ENCODE measurements around the gene C5.

C5 gene

DNA sequence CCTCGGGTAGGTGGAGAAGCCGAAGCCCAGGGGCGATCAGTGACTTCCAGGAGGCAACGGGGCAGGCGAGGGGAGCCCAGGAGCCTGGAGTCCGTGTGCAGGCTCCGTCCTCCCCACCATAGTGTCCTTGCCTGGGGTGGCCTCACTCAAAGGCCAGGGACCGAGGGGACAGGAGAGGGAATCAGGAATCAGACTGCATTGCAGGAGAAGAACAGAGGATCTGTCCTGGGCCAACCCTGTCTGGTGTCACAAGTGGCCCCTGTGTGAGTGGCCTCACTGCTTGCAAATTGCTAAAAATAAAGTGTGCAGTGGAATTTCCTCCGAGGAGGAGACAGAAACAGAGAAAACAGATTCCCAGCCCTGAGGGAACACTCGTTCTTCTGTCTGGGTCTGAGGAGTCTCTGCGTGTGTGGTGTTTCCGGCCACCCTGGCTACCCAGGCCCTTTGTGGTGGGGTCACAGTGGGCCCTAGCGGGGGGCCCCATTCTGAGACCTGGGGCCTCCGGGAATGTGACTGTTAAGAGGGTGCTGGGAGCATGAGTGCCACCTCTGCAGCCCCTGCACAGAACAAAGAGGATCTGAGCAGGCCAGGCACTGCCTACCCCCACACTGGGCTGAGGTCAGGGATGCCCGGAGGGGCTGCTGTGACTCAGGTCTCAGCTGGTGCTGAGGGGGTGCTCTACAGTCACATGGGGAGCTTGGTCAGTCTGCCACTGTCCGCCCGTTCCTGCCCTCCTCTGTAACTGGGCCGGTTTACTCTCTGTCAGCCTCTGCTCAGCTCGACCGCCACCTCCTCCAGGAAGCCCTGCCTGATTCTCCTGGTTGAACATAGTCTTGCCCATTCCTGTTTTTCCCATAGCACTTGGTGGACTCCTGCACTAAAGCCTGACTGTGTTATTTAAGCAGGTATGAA is 130.9 kb downstream of the C5 start:
- Histone ChIP-seq H3K79me2 (ENCODE audit: control insufficient read depth, insufficient read depth, low read length, unreplicated experiment) (no peaks in the 10 kb centered on the region), H3K4me3 (ENCODE audit: low read depth, low read length) (no peak overlapping the region), H3K4me1 (ENCODE audit: control insufficient read depth, insufficient read depth, low read length, unreplicated experiment) (peaks cover 45% of the 10 kb centered on the region), H3K27ac (ENCODE audit: low read depth, low read length) (no peak overlapping the region), H2AFZ (ENCODE audit: low read length, unreplicated experiment) (no peak overlapping the region), H3K36me3 (ENCODE audit: insufficient read depth, low read length) (peaks cover 8% of the 10 kb centered on the region; the same call in 1 of the 2 replicates), H3K27me3 (ENCODE audit: insufficient read depth, low read length) (no peaks in the 10 kb centered on the region)

DNA sequence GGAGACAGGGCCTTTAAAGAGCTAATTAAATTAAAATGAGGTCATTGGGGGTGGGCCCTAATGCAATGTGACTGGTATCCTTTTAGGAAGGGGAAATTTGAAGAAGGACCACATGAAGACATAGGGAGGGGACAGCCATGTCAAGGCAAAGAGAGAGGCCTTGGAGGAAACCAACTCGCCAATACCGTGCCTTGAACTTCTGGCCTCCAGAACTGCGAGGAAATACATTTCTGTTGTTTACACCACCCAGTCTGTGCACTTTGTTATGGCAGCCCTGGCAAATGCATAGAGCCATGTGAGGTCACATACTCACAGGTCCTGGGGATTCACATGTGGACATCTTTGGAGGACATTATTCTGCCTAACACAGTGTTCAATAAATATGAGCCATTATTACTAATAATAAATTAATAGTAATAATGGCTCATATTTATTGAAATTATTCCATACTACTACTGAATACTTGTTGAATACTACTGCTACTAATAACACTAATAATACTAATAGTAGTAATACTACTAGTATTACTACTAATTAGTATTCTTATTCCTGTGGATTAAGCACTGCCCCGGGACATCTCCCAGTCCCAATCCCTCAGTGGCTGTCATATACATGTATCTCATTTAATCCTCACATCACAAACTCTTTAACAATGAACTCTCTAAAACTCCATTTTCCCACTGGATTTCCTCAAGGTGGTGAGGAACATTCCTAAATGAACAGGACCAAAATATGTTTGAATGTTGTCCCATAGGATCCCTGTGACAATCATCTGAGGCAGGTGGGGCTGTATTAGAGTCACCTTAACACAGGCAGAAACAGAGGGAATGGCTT is 131.9 kb downstream of the C5 start:
- Histone ChIP-seq H2AFZ (ENCODE audit: low read length, unreplicated experiment) (no peak overlapping the region), H3K27ac (ENCODE audit: low read depth, low read length) (no peak overlapping the region), H3K4me1 (ENCODE audit: control insufficient read depth, insufficient read depth, low read length, unreplicated experiment) (peaks cover 45% of the 10 kb centered on the region), H3K4me3 (ENCODE audit: low read depth, low read length) (no peak overlapping the region), H3K79me2 (ENCODE audit: control insufficient read depth, insufficient read depth, low read length, unreplicated experiment) (no peaks in the 10 kb centered on the region), H3K27me3 (ENCODE audit: insufficient read depth, low read length) (no peaks in the 10 kb centered on the region), H3K36me3 (ENCODE audit: insufficient read depth, low read length) (peaks cover 8% of the 10 kb centered on the region; the same call in 1 of the 2 replicates)

DNA sequence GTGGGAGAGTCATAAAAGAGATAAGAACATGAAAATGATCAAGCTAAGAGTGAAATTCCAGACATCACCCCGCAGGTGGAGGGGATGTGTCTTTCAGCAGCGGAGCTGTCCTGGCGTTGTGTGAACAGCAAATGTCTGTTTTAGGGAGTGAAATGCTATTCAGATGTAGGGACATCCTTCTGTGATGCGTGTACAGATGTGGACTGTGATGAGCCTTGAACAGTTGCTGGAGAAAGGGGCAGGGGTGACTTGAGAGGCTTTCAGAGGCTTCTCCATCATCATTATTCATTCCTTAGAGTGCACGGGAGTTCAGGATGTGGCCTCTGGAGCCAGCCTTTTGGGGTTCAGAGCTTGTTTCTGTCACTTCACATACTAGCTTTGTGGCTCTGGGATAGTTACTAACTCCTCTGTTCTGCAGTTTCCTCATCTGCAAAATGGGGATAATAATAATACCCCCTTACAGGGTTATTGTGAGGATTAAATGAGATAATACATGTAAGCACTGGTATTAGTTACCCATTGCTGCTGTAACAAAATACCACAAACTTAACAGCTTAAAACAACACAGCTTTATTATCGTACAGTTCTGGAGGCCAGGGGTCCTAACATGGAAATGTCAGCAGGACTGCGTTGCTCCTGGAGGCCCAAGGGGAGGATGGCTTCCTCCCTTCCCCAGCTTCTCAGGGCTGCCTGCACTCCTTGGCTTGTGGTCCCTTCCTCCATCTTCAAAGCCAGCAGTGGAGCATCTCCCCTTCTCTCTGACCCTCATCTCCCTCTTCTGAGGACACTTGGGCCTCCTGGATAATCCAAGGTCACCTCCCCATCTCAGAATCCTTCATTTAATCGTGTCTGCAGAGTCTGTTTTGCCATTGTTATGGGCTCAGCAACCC is 132.8 kb downstream of the C5 start:
- Histone ChIP-seq H3K27ac (ENCODE audit: low read depth, low read length) (peak overlapping the region; percentile 55), H3K79me2 (ENCODE audit: control insufficient read depth, insufficient read depth, low read length, unreplicated experiment) (no peaks in the 10 kb centered on the region)

DNA sequence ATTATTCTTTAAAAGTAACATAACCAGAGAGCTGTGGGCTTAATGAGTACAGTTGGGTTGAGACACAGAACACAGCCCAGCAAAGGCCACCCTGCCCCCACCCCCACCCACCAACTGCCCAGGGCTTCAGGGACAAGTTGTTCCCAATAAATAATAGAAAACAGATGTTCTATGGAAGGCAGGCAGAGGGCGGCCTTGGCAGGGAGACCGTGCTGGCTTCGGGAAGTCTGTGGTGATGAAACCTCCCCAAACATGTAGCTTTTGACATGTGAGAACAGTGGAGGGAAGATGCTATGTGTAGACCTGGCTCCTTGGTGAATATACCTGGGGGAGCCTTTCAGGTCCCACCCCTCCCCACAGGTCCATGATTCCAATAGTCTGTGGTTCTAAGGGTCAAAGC is 133.5 kb downstream of the C5 start:
- Histone ChIP-seq H3K27ac (ENCODE audit: low read depth, low read length) (peak overlapping the region; percentile 55), H3K4me3 (ENCODE audit: low read depth, low read length) (no peak overlapping the region; the same call in 1 of the 2 replicates), H3K27me3 (ENCODE audit: insufficient read depth, low read length) (no peaks in the 10 kb centered on the region), H3K79me2 (ENCODE audit: control insufficient read depth, insufficient read depth, low read length, unreplicated experiment) (no peaks in the 10 kb centered on the region), H2AFZ (ENCODE audit: low read length, unreplicated experiment) (no peak overlapping the region), H3K36me3 (ENCODE audit: insufficient read depth, low read length) (peaks cover 8% of the 10 kb centered on the region), H3K4me1 (ENCODE audit: control insufficient read depth, insufficient read depth, low read length, unreplicated experiment) (peaks cover 45% of the 10 kb centered on the region)

More for the DNA sequence above, 132.8 kb downstream of the C5 start:
- H3K4me1 ChIP-seq (ENCODE audit: control insufficient read depth, insufficient read depth, low read length, unreplicated experiment), result peaks cover 45% of the 10 kb centered on the region
- H3K36me3 ChIP-seq (ENCODE audit: insufficient read depth, low read length), result peaks cover 8% of the 10 kb centered on the region; the same call in 1 of the 2 replicates
- no peak overlapping the region for H2AFZ ChIP-seq (ENCODE audit: low read length, unreplicated experiment)
- H3K4me3 ChIP-seq (ENCODE audit: low read depth, low read length), result no peak overlapping the region
- H3K27me3 ChIP-seq (ENCODE audit: insufficient read depth, low read length), result no peaks in the 10 kb centered on the region

DNA sequence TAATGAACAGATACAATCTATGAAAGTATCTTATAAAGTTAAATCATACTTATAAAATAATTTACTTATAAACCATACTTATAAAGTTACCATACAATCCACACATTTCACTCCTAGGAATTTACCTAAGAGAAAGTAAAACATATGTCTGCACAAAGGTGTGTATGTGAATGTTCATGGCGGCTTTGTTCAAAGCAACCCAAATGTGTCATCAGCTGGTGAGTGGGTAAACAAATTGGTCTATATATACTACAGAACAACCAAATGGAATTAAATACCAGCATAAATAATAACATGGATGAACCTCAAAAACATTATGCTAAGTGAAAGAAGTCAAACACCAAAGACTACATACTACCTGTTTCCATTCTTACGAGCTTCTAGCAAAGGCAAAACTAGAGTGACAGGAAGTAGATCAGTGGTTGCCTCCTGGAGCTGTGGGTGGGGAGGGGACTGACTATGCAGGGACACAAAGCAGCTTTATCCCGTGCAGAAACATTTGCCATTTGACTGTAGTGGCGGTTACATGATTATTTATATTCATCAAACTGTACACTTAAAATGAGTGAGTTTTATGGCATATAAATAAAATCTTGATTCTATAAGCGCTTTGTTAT is 134.1 kb downstream of the C5 start:
- Histone ChIP-seq H3K4me1 (ENCODE audit: control insufficient read depth, insufficient read depth, low read length, unreplicated experiment) (peaks cover 46% of the 10 kb centered on the region), H3K79me2 (ENCODE audit: control insufficient read depth, insufficient read depth, low read length, unreplicated experiment) (no peaks in the 10 kb centered on the region), H3K4me3 (ENCODE audit: low read depth, low read length) (no peak overlapping the region; the same call in 1 of the 2 replicates), H3K27ac (ENCODE audit: low read depth, low read length) (peak overlapping the region; percentile 55), H2AFZ (ENCODE audit: low read length, unreplicated experiment) (no peak overlapping the region), H3K36me3 (ENCODE audit: insufficient read depth, low read length) (peaks cover 9% of the 10 kb centered on the region), H3K27me3 (ENCODE audit: insufficient read depth, low read length) (no peaks in the 10 kb centered on the region)

DNA sequence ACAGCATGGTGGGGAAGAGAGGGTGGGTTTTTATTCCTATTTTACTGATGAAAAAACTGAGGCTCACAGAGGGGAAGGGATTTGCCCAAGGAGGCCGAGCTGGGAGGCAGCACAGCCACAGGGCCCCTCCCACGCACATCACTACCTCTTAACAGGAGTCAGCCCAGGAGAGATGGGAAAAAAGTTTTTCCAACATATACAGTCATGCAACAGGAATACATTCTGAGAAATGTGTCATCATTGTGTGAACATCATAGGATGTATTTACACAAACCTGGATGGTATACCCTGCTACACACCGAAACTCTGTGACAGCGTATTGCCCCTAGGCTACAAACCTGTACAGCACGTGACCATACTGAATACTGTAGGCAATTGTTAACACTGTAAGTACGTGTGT is 135.1 kb downstream of the C5 start:
- Histone ChIP-seq H3K36me3 (ENCODE audit: insufficient read depth, low read length) (peaks cover 13% of the 10 kb centered on the region), H3K79me2 (ENCODE audit: control insufficient read depth, insufficient read depth, low read length, unreplicated experiment) (no peaks in the 10 kb centered on the region), H3K27ac (ENCODE audit: low read depth, low read length) (no peak overlapping the region), H3K4me1 (ENCODE audit: control insufficient read depth, insufficient read depth, low read length, unreplicated experiment) (peaks cover 46% of the 10 kb centered on the region), H3K27me3 (ENCODE audit: insufficient read depth, low read length) (no peaks in the 10 kb centered on the region), H2AFZ (ENCODE audit: low read length, unreplicated experiment) (no peak overlapping the region), H3K4me3 (ENCODE audit: low read depth, low read length) (no peak overlapping the region)

DNA sequence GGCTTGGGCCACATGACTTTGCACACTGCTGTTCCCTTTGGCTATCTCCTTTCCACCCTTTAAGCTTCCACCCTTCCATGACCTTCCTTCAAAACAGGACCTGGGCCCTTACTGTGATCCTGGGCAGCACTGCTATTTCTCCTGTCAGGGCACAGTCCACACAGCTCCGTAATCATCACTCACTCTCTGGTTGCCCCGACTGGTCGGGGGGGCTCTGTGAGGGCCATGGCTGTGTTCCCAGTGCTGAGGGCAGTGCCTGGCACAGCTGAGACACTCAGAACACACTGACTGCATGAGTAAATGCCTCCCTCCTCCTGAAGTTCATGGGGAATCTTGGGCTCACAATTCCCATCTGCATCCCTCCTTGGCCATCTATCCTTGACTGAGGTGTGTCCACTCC is 135.7 kb downstream of the C5 start:
- Histone ChIP-seq H3K4me3 (ENCODE audit: low read depth, low read length) (no peak overlapping the region), H2AFZ (ENCODE audit: low read length, unreplicated experiment) (no peak overlapping the region), H3K79me2 (ENCODE audit: control insufficient read depth, insufficient read depth, low read length, unreplicated experiment) (no peaks in the 10 kb centered on the region), H3K27me3 (ENCODE audit: insufficient read depth, low read length) (no peaks in the 10 kb centered on the region), H3K27ac (ENCODE audit: low read depth, low read length) (no peak overlapping the region), H3K4me1 (ENCODE audit: control insufficient read depth, insufficient read depth, low read length, unreplicated experiment) (peaks cover 46% of the 10 kb centered on the region), H3K36me3 (ENCODE audit: insufficient read depth, low read length) (peaks cover 13% of the 10 kb centered on the region)

DNA sequence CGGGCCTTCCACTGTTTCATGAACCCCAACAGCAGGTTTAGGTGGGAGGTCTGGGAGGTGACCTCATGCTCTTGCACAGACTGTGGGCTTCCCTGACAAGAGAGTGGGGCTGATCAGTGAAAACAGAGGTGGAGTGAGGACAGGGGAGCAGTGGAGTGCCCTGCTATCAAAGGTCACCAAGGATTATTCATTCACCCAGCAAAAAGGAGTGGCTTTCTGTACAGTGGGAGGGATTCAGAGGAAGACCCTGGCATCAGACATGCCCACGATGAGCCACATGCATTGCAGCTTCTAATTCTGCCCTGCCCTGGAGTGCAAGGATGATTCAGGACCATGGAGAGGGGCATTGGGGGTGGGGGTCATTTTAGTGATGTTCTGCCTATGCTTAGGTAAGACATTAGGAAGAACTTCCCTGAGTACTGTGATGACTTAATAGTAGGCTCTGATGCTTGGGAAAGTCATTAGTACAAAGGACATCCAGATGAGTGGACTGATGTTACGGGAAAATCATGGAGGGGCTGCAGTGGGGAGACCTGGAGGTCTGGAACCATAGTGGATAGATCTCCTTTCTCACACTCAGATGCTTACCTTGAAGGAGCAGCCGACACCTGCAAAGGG is 136.3 kb downstream of the C5 start:
- Histone ChIP-seq H3K36me3 (ENCODE audit: insufficient read depth, low read length) (peaks cover 17% of the 10 kb centered on the region), H3K27me3 (ENCODE audit: insufficient read depth, low read length) (no peaks in the 10 kb centered on the region), H3K79me2 (ENCODE audit: control insufficient read depth, insufficient read depth, low read length, unreplicated experiment) (no peaks in the 10 kb centered on the region), H3K4me1 (ENCODE audit: control insufficient read depth, insufficient read depth, low read length, unreplicated experiment) (peaks cover 48% of the 10 kb centered on the region), H3K4me3 (ENCODE audit: low read depth, low read length) (no peak overlapping the region), H3K27ac (ENCODE audit: low read depth, low read length) (no peak overlapping the region), H2AFZ (ENCODE audit: low read length, unreplicated experiment) (no peak overlapping the region)

DNA sequence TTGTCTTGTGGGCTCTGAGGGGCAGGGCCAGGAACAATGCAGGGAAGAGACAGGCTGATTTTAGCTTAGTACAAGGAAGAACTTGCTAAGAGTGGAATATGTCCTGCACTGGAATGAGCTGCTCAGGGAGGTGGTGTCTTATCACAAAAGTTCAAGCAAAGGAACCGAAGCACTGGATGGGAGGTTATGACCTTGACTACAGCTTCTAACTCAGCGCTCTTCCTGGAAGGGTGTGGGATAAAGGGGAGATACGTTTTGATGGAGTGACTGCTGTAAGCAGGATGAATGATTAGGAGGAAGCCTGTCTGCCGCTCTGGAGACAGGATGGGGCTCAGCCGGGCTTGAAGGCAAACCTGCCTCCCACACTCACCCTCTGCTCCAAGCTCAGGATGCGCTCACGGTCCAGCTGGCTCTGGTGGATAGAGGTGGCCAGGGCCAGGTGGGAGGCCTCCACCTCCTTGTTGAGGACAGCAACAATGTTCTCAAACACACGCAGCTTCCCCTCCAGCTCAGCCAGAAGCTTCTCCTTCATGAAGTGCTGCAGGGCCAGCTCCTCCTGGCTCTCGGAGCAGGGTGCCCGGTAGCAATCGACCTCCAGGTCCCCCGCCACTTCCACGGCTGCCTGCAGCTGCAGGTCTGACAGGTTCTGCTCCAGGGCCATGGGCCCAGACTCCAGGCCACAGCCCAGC is 137.0 kb downstream of the C5 start:
- Histone ChIP-seq H2AFZ (ENCODE audit: low read length, unreplicated experiment) (no peak overlapping the region), H3K4me3 (ENCODE audit: low read depth, low read length) (no peak overlapping the region), H3K27me3 (ENCODE audit: insufficient read depth, low read length) (no peaks in the 10 kb centered on the region), H3K4me1 (ENCODE audit: control insufficient read depth, insufficient read depth, low read length, unreplicated experiment) (peaks cover 48% of the 10 kb centered on the region), H3K79me2 (ENCODE audit: control insufficient read depth, insufficient read depth, low read length, unreplicated experiment) (no peaks in the 10 kb centered on the region), H3K36me3 (ENCODE audit: insufficient read depth, low read length) (peaks cover 17% of the 10 kb centered on the region), H3K27ac (ENCODE audit: low read depth, low read length) (no peak overlapping the region)
